ENCODE data around the gene WWTR1. TPM values are rescaled to one million over a fixed set of nuclear protein-coding genes. Genes with fewer than 3 reads are reported as not detected.

The WWTR1 gene
- total and polyA plus RNA-seq, 2 donors from 2014 or later, result 23.3 to 117 TPM

GRCh38 chr3:149593418-149594160, 64.2 kb downstream of the WWTR1 start:
- intact Hi-C loops (cut with DNase I), result no loop called here
- DNase-seq (no peak), FAIRE-seq (no peak)
- Histone ChIP-seq H3K36me3 (ENCODE audit: control insufficient read depth in 2 of 3, insufficient read depth in 3 of 3, low read length in 3 of 3) (no peaks in the 10 kb centered on the region), H3K4me3 (ENCODE audit: low read length in 3 of 3) (no peak overlapping the region), H3K9ac (ENCODE audit: low read length in 3 of 3) (no peak overlapping the region), H3K27ac (ENCODE audit: low read depth in 2 of 2, low read length in 2 of 2) (no peak overlapping the region), H3K4me1 (ENCODE audit: control insufficient read depth in 2 of 3, insufficient read depth in 2 of 3, low read depth in 1 of 3, low read length in 3 of 3) (peaks cover 0 to 8% (median 6%) of the 10 kb centered on the region in 3 donors), H3K27me3 (ENCODE audit: control insufficient read depth, insufficient read depth, low read length) (no peaks in the 10 kb centered on the region), H3K9me3 (ENCODE audit: control insufficient read depth in 2 of 3, insufficient read depth in 1 of 3, low read length in 3 of 3) (no peaks in the 10 kb centered on the region)
- no peak for TF ChIP-seq CTCF (IDR thresholded peaks at IDR 0.05; ENCODE audit: borderline replicate concordance, extremely low read depth, insufficient read depth)

- FAIRE-seq (no peak), DNase-seq (no peak)
- Histone ChIP-seq H3K36me3 (ENCODE audit: control insufficient read depth in 2 of 3, insufficient read depth in 3 of 3, low read length in 3 of 3) (no peaks in the 10 kb centered on the region), H3K27ac (ENCODE audit: low read depth in 2 of 2, low read length in 2 of 2) (no peak overlapping the region), H3K9ac (ENCODE audit: low read length in 3 of 3) (no peak overlapping the region), H3K27me3 (ENCODE audit: control insufficient read depth, insufficient read depth, low read length) (no peaks in the 10 kb centered on the region), H3K4me3 (ENCODE audit: low read length in 3 of 3) (no peak overlapping the region), H3K4me1 (ENCODE audit: control insufficient read depth in 2 of 3, insufficient read depth in 2 of 3, low read depth in 1 of 3, low read length in 3 of 3) (peaks cover 0 to 8% (median 6%) of the 10 kb centered on the region in 3 donors), H3K9me3 (ENCODE audit: control insufficient read depth in 2 of 3, insufficient read depth in 1 of 3, low read length in 3 of 3) (no peaks in the 10 kb centered on the region)
- intact Hi-C loops (cut with DNase I), result no loop called here
- TF ChIP-seq CTCF (IDR thresholded peaks at IDR 0.05; ENCODE audit: borderline replicate concordance, extremely low read depth, insufficient read depth), result no peak
Observed at GRCh38 chr3:149592758-149593240, 65.0 kb downstream of the WWTR1 start.

GRCh38 chr3:149590691-149591441, 67.0 kb downstream of the WWTR1 start:
- no peak for DNase-seq
- no peak for FAIRE-seq
- H3K27ac ChIP-seq (ENCODE audit: low read depth in 2 of 2, low read length in 2 of 2), result no peak overlapping the region

More at GRCh38 chr3:149590691-149591441, 67.0 kb downstream of the WWTR1 start:
- H3K9ac ChIP-seq (ENCODE audit: low read length in 3 of 3), result no peak overlapping the region
- no peak overlapping the region for H3K4me3 ChIP-seq (ENCODE audit: low read length in 3 of 3)
- H3K27me3 ChIP-seq (ENCODE audit: control insufficient read depth, insufficient read depth, low read length), result no peaks in the 10 kb centered on the region
- no peaks in the 10 kb centered on the region for H3K9me3 ChIP-seq (ENCODE audit: control insufficient read depth in 2 of 3, insufficient read depth in 1 of 3, low read length in 3 of 3)
- H3K36me3 ChIP-seq (ENCODE audit: control insufficient read depth in 2 of 3, insufficient read depth in 3 of 3, low read length in 3 of 3), result no peaks in the 10 kb centered on the region
- TF ChIP-seq CTCF (IDR thresholded peaks at IDR 0.05; ENCODE audit: borderline replicate concordance, extremely low read depth, insufficient read depth), result no peak
- peaks cover 0 to 5% (median 0%) of the 10 kb centered on the region in 3 donors for H3K4me1 ChIP-seq (ENCODE audit: control insufficient read depth in 2 of 3, insufficient read depth in 2 of 3, low read depth in 1 of 3, low read length in 3 of 3)
- intact Hi-C loops (cut with DNase I), result no loop called here
